ENCODE data around the gene MAEL.
A peak's percentile ranks its signal among the peaks of the same experiment; 100 is the strongest.

Gene MAEL

GRCh38 chr1:167054946-167055630, 66.0 kb downstream of the MAEL start:
- no peak for DNase-seq (ENCODE audit: extremely low read depth in 1 of 2, low read depth in 1 of 2)

- DNase-seq (ENCODE audit: extremely low read depth in 1 of 2, low read depth in 1 of 2): no peak
These were observed 67.6 kb downstream of the MAEL start for GRCh38 chr1:167056529-167057231.

- no peak for DNase-seq (ENCODE audit: extremely low read depth in 1 of 2, low read depth in 1 of 2)
These were observed 68.2 kb downstream of the MAEL start for GRCh38 chr1:167057241-167057688.

- DNase-seq (ENCODE audit: extremely low read depth in 1 of 2, low read depth in 1 of 2): peak; percentile 12 to 57
These were observed 70.1 kb downstream of the MAEL start for GRCh38 chr1:167059045-167059808.

- no peak for DNase-seq (ENCODE audit: extremely low read depth in 1 of 2, low read depth in 1 of 2)
These were observed 70.7 kb downstream of the MAEL start for GRCh38 chr1:167059809-167060107.

- no peak for DNase-seq (ENCODE audit: extremely low read depth in 1 of 2, low read depth in 1 of 2)
These were observed 71.3 kb downstream of the MAEL start for GRCh38 chr1:167060141-167061072.

GRCh38 chr1:167061073-167061464, 72.0 kb downstream of the MAEL start:
- no peak for DNase-seq (ENCODE audit: extremely low read depth in 1 of 2, low read depth in 1 of 2)

- DNase-seq (ENCODE audit: extremely low read depth in 1 of 2, low read depth in 1 of 2): no peak
These were observed 75.5 kb downstream of the MAEL start for GRCh38 chr1:167064621-167065020.

GRCh38 chr1:167065471-167065870, 76.4 kb downstream of the MAEL start:
- no peak for DNase-seq (ENCODE audit: extremely low read depth in 1 of 2, low read depth in 1 of 2)

GRCh38 chr1:167066333-167067122, 77.4 kb downstream of the MAEL start:
- peak; percentile 44 to 73 for DNase-seq (ENCODE audit: extremely low read depth in 1 of 2, low read depth in 1 of 2)

GRCh38 chr1:167067904-167068303, 78.8 kb downstream of the MAEL start:
- no peak for DNase-seq (ENCODE audit: extremely low read depth in 1 of 2, low read depth in 1 of 2)

GRCh38 chr1:167068761-167069160, 79.7 kb downstream of the MAEL start:
- no peak for DNase-seq (ENCODE audit: extremely low read depth in 1 of 2, low read depth in 1 of 2)

- no peak for DNase-seq (ENCODE audit: extremely low read depth in 1 of 2, low read depth in 1 of 2)
These were observed 82.2 kb downstream of the MAEL start for GRCh38 chr1:167071286-167071685.
